NCI-H1436 (cell line): ENCODE measurements around the gene FRMPD1.
A peak's percentile ranks its signal among the peaks of the same experiment; 100 is the strongest.
"Not testable (repeated sequence)": the region's sequence is repeated elsewhere in the genome, so short reads cannot be mapped to it uniquely, and the experiment has no call there.

ENCODE experiments used
- DNase-seq: peaks from one replicate; lab custom pipeline; 2025; lab: John Stamatoyannopoulos, UW

FRMPD1 gene

DNA sequence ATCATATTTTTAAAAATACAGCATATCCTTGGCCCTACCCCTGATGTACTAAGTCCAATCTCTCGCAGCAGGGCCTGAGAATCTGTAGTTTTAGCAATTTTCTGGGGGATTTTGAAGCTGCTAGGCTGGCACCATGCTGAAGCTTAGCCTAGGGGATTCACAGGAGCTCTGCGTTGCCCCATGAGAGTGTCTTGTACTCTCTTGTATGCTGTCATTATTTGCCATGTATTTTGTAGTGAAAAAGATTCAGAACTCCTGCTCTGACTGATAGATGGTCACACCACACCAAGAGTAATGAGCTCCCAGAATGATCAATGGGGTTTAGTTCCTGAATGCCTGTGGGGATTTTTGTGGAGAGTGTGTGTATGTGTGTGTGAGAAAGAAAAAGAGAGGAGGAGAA lies 82.2 kb downstream of the FRMPD1 start:
- DNase-seq: no peak

DNA sequence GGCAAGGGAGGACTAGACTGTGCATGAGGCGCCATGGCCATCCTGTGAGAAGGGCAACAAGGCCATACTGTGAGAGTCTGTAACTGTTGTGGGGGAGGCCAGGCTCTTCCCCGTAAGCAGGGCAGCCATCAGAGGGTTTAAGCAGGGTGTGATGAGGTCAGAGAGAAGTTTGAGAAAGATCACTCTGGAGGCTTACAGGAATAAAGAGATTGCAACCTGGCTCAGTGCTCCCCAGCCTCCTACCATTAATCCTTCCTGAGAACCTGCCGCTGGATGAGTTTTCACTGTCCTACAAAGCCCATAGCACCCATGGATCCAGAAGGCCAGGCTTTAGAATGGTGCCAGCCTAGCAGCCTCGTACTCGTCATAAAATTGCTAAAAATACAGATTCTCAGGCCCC lies 88.5 kb downstream of the FRMPD1 start:
- no peak for DNase-seq

DNA sequence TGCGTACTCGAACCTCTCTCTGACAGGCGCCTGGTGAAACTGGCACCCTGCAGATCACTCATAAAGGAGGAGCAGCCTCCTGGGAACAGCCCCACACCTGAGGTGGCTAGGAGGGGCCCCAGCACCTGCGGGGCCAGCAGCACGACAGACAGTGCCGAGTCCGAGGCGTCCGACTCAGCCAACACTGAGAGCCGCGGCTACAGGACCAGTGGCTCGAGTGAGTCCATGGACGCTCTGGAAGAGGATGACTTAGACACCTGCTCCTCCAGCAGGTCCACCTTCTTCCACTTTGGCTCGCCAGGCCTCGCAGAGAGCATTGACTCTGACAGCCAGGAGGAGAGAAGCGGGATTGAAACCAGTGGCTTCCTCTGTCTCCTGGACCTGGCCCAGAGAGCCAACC lies 89.4 kb downstream of the FRMPD1 start:
- DNase-seq: no peak

DNA sequence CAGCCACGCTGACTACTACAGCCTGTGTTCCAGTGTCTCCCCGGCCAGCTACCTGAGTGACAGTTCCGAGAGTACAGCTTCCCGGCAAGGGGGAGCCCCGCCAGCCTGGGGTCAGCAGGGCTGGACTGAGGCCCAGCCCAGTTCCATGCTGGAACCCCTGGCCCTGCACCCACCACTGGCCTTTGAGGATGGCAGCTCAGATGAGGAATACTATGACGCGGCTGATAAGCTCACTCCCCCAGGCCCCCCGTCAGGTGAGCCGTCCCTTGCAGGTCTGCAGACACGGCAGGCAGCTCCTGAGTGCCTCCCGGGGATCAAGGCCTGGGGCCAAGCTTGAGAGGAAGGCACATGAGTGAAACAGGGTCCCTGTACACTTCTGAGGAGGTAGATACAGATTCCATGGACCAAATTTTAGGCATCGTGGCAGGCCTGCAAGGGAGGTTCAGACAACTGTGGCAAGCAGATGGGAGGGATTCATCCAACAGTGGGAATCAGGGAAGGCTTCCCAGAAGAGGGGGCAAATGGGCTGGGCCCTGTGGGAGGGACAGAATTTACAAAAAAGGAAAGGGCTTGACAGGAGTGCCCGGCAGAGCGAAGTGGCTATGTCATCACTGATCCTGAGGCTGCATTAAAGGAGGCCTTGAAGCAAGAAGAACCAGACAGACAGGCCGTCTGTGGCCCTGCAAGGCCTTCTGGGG lies 90.0 kb downstream of the FRMPD1 start:
- DNase-seq: no peak

DNA sequence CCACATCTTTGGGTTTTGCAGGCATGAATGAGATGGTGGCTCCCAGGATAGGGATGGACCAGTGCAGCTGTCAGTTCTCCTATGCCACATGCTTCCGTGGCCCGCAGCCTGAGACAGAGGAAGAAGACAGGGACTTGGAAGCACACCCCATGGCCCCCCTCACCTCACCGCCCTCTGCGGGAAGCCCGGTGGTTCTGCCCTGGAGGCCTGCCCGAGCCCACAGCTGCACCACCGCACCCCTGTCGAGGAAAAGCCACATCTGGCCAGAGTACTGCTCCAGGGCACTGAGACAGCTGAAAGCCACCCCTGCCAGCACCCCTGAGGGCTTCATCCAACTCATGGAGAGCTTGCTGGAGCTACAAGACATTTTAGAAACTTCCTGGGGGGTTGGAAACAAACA lies 95.2 kb downstream of the FRMPD1 start:
- no peak for DNase-seq

DNA sequence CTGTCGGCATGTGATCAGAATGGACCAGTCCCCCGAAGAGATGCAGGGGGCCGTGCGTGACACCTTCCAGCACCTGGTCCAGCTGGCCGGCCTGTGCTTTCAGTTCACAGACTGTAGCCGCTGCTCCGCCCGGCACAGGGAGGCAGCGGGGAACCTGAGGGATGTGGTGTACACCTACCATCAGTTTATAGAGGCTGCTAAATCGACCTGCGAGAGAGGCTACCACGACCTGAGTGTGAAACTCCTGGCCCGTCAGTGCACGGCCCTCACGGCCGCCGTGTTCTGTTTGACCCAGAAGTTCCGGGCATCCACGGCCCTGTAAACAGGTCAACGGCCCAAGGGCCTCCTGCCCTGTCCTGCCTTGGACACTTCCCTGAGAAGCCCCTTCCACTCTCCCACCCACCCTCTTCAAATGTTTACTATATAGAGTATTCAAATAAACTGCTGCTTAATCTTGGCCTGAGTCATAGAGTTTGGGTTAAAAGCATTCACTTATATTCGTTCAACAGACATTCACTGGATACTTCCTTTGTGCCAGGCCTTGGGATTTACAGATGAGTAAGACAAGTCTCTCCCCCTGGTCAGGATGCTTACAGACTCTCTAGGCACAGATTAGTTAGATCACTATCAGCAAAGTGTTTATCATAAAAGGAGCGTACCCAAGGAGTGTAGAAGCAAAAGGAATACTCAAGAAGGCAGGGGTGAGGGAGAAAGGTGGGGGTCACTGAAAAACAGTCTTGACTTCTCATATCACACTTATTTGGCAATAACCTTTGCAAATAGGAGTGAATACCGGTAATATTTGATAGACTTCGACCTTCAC lies 95.9 kb downstream of the FRMPD1 start:
- no peak for DNase-seq

DNA sequence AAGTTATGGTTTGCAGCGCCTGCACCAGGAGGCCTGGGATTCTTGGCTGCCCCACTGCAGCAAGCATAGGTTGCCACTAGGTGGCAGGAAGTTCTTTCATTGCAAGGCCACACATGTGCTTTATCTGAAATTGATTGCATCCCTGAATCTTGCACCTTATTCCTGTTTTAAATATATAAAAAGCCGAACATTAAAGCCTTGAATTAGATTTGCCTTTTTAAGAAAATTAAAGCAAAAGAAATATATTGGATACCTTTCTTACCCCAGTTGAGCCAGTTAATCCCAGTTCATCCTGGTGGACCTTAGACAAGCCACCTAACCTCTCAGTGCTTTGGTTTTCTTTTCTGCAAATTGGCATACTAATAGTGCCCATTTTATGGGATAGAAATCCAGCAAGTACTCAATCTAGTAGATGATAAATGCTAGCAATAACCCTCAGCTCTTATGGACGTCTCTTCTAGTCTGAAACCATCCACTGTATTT lies 96.6 kb downstream of the FRMPD1 start:
- peak; percentile 57 for DNase-seq

DNA sequence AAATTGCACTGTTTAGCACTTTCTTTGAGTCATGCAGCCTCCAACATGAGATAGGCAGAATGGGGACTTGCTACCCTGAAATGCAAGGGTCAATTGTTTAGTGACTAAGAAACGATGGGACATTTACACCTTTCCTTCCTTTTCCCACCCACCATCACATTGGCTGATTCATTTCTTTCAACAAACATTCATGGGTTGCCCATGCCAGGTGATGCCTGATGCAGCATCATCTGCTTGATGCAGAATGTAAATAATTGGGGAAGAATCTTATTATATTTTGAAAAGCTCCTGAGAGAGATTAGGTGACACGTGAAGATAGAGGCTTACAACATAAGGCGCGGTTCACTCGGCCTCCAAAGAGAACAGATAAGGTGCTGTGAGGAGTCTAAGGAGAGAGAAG lies 98.4 kb downstream of the FRMPD1 start:
- no peak for DNase-seq

DNA sequence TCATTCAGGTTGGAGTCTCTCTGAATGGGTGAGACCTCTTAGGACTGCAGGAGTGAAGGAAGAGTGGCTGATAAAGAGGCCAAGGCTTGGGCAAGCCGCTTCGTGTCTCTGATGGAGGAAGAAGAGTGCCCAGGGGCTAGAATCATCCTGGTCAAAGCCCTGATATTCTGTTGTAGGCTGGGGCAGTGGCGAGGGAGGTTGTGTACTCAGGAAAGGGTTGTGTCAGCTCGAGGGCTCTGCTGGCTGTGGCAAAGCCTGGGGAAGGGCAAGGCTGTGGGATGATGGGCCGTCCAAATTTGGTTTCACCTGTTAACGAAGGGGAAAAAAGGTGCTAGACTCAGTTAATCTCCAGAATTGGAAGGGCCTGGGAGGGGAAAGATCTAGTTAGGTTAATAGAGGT lies 100.4 kb downstream of the FRMPD1 start:
- DNase-seq: no peak

DNA sequence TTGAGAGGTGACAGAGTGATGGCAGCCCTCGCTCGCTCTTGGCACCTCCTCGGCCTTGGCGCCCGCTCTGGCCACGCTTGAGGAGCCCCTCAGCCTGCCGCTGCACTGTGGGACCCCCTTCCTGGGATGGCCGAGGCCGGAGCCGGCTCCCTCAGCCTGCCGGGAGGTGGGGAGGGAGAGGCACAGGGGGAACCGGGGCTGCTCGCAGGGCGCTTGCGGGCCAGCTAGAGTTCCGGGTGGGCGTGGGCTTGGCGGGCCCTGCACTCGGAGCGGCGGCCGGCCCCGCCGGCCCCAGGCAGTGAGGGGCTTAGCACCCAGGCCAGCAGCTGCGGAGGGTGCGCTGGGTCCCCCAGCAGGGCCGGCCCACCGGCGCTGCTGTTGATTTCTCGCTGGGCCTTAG lies 101.0 kb downstream of the FRMPD1 start:
- not testable (repeated sequence) for DNase-seq

DNA sequence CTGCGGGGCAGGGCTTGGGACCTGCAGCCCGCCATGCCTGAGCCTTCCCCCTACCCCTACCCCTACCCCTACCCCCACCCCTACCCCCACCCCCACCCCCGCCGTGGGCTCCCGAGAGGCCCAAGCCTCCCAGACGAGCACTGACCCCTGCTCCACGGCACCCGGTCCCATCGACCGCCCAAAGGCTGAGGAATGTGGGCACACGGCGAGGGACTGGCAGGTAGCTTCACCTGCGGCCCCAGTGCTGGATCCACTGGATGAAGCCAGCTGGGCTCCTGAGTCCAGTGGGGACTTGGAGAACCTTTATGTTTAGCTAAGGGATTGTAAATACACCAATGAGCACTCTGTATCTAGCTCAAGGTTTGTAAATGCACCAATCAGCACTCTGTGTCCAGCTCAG lies 101.4 kb downstream of the FRMPD1 start:
- not testable (repeated sequence) for DNase-seq

DNA sequence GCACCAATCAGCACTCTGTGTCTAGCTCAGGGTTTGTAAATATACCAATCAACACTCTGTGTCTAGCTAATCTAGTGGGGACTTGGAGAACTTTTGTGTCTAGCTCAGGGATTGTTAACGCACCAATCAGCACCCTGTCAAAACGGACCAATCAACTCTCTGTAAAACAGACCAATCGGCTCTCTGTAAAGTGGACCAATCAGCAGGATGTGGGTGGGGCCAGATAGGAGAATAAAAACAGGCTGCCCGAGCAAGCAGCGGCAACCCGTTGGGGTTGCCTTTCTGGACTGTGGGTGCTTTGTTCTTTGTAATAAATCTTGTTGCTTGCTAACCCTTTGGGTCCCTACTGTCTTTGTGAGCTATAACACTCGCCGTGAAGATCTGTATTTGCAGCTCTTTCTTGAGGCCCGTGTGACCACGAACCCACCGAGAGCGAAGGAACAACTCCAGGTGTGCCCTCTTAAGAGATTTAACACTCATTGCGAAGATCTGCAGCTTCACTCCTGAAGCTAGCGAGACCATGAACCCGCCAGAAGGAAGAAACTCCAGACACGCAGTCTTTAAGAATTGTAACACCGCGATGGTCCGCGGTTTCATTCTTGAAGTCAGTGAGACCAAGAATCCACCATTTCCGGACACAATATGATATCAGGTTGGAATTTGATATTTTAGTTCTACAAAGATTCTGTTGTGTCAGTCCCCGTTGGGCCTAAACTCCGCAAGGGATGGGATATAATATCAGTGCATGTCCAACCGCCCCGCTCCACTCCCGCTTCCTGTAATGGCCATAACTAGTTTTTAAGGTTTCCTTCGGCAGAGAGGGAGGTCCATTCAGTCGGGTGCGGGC lies 102.1 kb downstream of the FRMPD1 start:
- no peak for DNase-seq

DNA sequence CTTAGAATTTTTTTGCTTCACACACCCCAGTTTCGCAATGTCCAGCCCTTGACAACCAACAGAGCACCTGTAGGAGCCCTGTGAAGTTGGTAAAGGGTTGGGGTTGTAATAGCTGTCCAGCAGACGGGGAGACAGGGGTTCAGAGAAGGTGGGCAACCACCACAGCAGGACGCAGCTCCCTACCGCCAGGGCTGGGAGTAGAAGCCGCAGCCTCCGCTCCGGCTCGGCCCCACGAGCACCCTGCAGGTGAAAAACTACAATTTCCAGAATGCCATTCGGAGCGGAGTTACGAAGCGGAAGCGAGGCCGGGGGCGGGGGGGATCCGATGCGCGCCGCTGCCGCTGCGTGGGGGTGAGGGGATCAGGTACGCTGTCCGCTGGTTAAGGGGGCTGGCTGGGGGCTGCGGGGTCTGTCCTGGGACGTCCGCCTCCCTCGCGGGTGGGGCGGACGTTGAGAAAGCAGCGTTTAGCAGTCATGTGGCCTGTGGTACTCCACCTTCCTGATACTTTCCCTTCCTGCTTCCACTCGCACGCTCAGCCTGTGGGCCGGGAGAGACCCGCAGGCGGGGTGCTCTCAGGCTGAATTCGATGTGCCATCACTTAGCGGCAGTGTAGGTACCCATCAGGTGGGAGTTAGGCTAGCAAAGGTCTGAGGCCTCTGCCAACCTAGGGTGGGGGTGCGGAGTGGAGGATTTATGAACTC lies 102.9 kb downstream of the FRMPD1 start, which contains the start of gene TRMT10B:
Gene TRMT10B (plus strand): TSS at position 317 of the 702 bp plus-strand sequence. CDS start 8,127 bp downstream, outside the sequence.
- peak; percentile 65 for DNase-seq

DNA sequence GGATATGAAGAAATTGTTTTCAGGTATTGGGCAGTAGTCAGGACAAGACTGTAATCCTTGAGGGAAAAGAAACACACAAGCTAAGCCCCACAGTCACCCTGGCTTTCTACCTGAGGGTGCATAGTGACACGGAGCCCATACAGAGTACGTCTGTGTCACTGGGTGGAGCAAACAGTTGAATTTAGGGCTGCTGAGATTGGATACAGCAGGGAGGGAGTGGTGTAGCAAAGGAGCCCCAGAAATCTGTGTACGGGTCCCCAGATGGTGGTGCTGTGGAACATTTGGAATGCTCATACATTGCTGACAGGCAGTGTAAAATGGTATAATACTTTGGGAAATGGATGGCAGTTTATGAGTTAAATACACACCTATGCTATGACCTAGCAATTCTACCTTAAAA lies 108.0 kb downstream of the FRMPD1 start:
- DNase-seq: no peak

DNA sequence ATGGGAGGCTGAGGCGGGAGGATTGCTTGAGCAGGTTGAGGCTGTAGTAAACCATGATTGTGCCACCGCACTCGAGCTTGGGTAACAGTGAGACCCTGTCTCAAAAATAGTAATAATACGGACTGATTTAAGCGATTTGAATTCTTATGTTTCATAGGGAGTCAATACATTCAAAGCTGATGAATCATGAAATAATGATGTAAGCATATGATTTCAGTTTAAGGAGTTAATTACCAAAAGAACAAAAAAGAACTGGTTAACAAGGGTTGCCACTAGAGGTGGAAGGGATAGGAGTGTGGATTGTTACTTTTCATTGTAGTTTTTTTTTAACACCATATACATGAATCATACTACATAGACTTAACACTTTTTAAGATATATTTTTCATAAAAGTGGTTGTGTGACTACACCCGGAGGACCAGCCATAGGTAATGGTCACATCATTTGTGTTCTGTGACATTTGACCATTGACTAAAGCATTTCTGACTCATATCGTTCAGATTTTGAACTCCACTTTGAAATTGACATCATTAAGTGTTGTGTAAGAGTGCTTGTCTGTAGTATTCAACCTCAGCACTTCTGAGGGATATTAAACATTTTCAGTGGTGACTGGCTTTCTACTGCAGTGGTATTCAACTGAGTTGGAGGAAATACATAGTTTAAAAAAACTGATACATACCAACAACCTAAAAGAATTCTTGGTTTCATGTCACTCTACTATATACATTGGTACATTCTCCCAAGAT lies 109.8 kb downstream of the FRMPD1 start:
- no peak for DNase-seq

DNA sequence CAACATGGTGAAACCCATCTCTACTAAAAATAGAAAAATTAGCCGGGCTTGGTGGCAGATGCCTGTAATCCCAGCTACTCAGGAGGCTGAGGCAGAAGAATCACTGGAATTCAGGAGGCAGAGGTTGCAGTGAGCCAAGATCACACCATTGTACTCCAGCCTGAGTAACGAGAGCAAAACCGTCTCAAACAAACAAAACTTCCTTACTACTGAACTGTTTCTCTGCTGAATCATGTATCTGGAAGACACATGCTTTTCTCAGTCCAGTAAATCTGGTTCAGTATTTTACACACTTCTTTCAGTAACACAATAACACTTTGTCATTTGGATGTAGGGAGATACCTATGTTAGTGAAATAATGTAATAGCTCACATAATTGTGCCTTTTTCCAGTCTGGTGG lies 110.8 kb downstream of the FRMPD1 start:
- no peak for DNase-seq

DNA sequence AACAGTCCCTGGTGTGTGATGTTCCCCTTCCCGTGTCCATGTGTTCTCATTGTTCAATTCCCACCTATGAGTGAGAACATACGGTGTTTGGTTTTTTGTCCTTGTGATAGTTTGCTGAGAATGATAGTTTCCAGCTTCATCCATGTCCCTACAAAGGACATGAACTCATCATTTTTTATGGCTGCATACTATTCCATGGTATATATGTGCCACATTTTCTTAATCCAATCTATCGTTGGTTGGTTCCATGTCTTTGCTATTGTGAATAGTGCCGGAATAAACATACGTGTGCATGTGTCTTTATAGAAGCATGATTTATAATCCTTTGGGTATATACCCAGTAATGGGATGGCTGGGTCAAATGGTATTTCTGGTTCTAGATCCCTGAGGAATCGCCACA lies 114.5 kb downstream of the FRMPD1 start:
- DNase-seq: not testable (repeated sequence)

DNA sequence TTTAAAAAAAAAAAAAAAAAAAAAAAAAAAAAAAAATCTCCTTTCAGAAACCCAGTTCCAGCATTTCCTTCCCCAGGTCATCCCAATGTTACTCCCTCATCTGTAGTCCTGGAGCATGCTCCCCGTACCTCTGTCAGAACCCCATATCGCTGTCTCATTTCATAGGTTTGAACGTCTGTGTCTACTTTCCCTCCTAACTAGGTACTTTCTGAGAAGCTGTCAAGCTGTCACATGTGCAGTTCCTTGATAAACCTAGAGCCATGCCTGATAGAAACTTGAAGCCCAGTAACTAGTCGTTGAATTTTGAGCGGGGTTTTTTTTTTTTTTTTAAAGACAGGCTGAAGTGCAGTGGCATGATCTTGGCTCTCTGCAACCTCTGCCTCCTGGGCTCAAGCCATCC lies 118.6 kb downstream of the FRMPD1 start:
- DNase-seq: no peak

DNA sequence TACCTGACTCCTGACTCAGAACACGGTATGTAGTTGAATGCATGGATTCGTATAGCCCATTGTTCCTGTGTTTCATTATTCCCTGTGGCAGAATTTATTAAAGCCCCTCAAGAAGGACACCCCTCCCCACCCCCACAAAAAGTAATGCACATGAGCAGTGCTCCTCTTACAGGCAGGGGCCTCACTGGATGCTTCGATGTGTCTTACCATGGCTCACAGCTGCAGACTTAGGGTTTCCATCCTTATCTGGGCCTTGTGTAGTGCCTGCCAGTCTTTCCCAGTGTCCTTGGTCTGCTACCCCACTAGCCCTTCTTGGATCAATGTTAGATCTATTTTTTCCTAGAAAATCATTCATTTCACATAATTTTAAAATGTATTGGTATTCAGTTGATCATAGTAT lies 119.2 kb downstream of the FRMPD1 start:
- no peak for DNase-seq

DNA sequence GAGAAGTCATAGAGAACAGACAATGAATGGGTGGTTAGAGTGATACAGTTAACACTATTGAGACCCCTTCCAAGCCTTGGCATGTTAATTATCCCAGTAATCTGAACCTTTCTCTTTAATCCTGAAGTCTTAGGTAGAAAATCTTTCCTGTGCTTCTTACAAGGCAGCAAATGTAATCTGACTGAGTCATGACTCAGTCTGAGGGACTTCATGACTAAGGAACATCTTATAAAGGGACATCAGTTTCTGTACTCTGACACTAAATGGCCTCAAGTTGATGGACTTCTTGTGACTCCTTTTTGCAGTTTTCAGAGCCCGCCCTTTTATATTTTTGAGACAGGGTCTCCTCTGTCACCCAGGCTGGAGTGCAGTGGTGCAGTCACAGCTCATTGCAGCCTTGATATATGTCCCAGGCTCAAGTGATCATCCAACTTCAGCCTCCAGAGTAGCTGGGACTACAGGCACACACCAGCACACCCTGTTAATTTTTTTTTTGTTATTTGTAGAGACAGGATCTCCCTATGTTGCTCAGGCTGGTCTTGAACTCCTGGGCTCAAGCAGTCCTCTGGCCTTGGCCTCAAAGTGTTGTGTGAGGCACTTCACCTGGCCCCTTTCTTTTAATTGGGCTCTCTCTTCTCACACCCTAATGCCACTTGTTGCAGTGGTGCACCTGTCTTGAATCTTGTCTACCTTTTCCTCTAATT lies 124.6 kb downstream of the FRMPD1 start:
- DNase-seq: no peak
